GM12872 (cell line): ENCODE results near the gene ANKZF1.
A peak's percentile ranks its signal among the peaks of the same experiment; 100 is the strongest.

Experiments
- CTCF ChIP-seq: IDR thresholded peaks from 3 replicates; pipeline ENCODE4 v1.5.1; 2011; ENCODE audit warnings: low read depth, mild to moderate bottlenecking, low read length, moderate library complexity; ENCODE audit not compliant: insufficient read depth

The ANKZF1 gene

GRCh38 chr2:219272995-219273394 lies 43.4 kb downstream of the ANKZF1 start:
- no peak for TF ChIP-seq CTCF

- TF ChIP-seq CTCF: no peak
Observed at GRCh38 chr2:219273937-219274336, 44.3 kb downstream of the ANKZF1 start.

- TF ChIP-seq CTCF: no peak
Observed at GRCh38 chr2:219274361-219274921, 44.8 kb downstream of the ANKZF1 start.

- peak; percentile 99 for TF ChIP-seq CTCF
Observed at GRCh38 chr2:219277703-219278654, 48.4 kb downstream of the ANKZF1 start.

GRCh38 chr2:219278655-219279150 lies 49.1 kb downstream of the ANKZF1 start:
- TF ChIP-seq CTCF: no peak

GRCh38 chr2:219279151-219279915 lies 49.7 kb downstream of the ANKZF1 start, which contains the start of gene DNAJB2:
Gene DNAJB2, plus strand, starts transcription at chr2:219279366. Its CDS starts 468 bp downstream, at chr2:219279834.
- no peak for TF ChIP-seq CTCF
